ENCODE results near the gene PDLIM5. TPM values are rescaled to one million over a fixed set of nuclear protein-coding genes. Genes with fewer than 3 reads are reported as not detected.

Gene PDLIM5
- total RNA-seq, 4 donors from 2014 or later: 473 to 833 (median 673) TPM

DNA sequence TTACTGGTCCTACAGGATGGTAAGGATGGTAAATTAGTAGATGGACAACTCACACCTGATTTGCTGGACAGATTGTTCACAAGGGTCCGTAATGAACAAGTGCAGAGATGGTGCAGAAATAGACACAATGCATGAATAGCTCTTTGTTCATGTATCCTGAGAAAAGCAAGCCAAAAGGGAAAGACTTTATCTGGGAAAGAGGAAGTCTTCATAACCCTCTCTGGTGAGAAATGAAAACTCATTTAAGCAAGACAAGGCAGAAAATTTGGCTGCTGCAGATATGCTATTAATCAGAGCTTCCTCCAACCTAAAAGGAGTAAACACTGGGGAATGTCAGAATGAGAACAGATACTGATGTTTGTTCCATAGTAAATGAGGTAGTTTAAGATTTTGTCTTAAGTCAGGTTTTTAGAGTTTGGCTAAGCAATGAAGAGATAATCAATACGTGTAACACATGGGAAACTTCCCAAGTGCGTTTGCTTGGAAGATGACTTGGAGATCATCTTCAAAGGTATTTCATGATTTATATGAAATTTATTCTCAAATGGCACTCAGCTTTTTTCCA is 153.6 kb downstream of the PDLIM5 start:
- ATAC-seq (peak in 1 of 2 donors; percentile 1), DNase-seq (no peak)
- Histone ChIP-seq H3K9me3 (no peaks in the 10 kb centered on the region), H3K4me1 (peaks cover 0 to 5% of the 10 kb centered on the region in 2 donors), H3K27ac (no peak overlapping the region), H3K4me3 (no peak overlapping the region), H3K36me3 (no peaks in the 10 kb centered on the region), H3K27me3 (no peaks in the 10 kb centered on the region)
- intact Hi-C loops (cut with DNase I; ENCODE audit: low total_unique reads) (no loop called here), in situ Hi-C loops (cut with MboI; ENCODE audit: low sequenced_read_pairs in 4 of 4) (loop anchor here in 1 of 4 donors (25.0 kb wide), 1 partner anchor 507 kb away; no protein-coding TSS in a partner anchor)
- TF ChIP-seq, protein P1, sequence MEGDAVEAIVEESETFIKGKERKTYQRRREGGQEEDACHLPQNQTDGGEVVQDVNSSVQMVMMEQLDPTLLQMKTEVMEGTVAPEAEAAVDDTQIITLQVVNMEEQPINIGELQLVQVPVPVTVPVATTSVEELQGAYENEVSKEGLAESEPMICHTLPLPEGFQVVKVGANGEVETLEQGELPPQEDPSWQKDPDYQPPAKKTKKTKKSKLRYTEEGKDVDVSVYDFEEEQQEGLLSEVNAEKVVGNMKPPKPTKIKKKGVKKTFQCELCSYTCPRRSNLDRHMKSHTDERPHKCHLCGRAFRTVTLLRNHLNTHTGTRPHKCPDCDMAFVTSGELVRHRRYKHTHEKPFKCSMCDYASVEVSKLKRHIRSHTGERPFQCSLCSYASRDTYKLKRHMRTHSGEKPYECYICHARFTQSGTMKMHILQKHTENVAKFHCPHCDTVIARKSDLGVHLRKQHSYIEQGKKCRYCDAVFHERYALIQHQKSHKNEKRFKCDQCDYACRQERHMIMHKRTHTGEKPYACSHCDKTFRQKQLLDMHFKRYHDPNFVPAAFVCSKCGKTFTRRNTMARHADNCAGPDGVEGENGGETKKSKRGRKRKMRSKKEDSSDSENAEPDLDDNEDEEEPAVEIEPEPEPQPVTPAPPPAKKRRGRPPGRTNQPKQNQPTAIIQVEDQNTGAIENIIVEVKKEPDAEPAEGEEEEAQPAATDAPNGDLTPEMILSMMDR (IDR thresholded peaks at IDR 0.05 in 4 of 5, conservative IDR thresholded peaks at IDR 0.05 in 1 of 5): no peak
- no peak for TF ChIP-seq POLR2A (IDR thresholded peaks at IDR 0.05)

DNA sequence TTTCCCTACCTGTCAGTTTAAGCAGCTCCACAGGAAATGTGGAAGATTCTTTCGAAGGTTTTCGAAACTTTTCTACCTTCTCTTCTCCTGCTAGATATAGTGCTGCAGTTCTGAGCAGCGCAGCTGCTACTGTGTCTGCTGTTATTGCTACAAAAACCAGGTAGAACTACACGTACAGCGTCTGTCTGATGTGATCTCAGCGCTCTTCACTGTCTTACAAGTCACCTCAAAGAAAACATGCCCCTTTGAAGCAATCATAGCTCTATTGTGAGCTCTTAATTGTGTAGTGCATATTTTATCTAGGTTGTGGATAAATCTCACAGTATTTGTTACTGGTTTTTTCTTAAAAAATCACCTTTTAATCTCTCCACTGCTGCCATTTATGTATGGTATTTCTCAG is 158.4 kb downstream of the PDLIM5 start:
- no peak for TF ChIP-seq POLR2A (IDR thresholded peaks at IDR 0.05)
- TF ChIP-seq, protein P1 (IDR thresholded peaks at IDR 0.05 in 4 of 5, conservative IDR thresholded peaks at IDR 0.05 in 1 of 5): no peak
- DNase-seq (no peak), ATAC-seq (no peak)
- H3K36me3 ChIP-seq: no peaks in the 10 kb centered on the region
- no peak overlapping the region for H3K27ac ChIP-seq
- in situ Hi-C loops (cut with MboI; ENCODE audit: low sequenced_read_pairs in 4 of 4) (loop anchor here in 1 of 4 donors (25.0 kb wide), 1 partner anchor 502 kb away; no protein-coding TSS in a partner anchor), intact Hi-C loops (cut with DNase I; ENCODE audit: low total_unique reads) (no loop called here)
- no peaks in the 10 kb centered on the region for H3K9me3 ChIP-seq
- no peak overlapping the region for H3K4me3 ChIP-seq
- H3K27me3 ChIP-seq: no peaks in the 10 kb centered on the region
- H3K4me1 ChIP-seq: no peaks in the 10 kb centered on the region

DNA sequence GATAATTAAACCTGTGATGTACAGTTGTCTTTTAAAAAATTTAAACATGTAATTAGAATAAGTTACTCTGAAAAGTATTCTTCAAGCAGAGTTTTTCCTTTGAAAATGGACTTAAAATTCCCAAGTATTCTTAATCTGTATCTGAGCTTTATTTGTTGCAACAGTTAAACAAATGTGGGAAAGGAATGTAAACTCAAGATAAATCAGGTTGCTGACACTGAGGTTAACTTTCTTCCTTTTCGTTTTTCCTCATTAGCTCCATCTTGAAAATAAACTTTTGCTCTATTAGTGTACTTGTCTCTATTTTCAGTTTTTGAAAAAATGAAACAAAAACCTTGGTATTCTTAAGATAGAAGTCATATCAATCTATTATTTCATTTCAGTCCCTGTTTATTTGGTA is 161.5 kb downstream of the PDLIM5 start:
- intact Hi-C loops (cut with DNase I; ENCODE audit: low total_unique reads) (no loop called here), in situ Hi-C loops (cut with MboI; ENCODE audit: low sequenced_read_pairs in 4 of 4) (loop anchor here in 1 of 4 donors (25.0 kb wide), 1 partner anchor 499 kb away; no protein-coding TSS in a partner anchor)
- Histone ChIP-seq H3K4me3 (no peak overlapping the region), H3K27ac (no peak overlapping the region), H3K4me1 (no peaks in the 10 kb centered on the region), H3K36me3 (peaks cover 0 to 4% of the 10 kb centered on the region in 2 donors), H3K27me3 (no peaks in the 10 kb centered on the region), H3K9me3 (no peaks in the 10 kb centered on the region)
- ATAC-seq (no peak), DNase-seq (no peak)
- TF ChIP-seq, protein P1 (IDR thresholded peaks at IDR 0.05 in 4 of 5, conservative IDR thresholded peaks at IDR 0.05 in 1 of 5): no peak
- no peak for TF ChIP-seq POLR2A (IDR thresholded peaks at IDR 0.05)

DNA sequence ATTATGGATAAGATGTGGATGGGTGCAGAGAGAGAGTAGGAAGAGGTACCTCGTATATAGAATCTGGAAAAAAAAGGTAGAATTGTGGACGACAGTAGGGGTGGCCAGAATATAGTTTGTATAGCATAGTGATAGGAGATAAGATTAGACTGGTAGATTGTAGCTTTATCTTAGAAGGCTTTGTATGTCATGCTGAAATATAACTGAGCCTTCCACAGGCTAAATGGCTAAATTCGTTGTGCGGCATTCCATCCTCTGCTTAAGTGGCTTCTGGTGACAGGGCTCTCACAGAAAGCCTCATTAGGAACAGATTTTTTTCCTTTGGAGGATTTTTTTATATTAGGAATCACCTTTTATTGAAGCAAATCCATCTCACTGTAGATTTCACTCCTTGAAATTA is 163.7 kb downstream of the PDLIM5 start:
- Histone ChIP-seq H3K4me1 (no peaks in the 10 kb centered on the region), H3K27me3 (no peaks in the 10 kb centered on the region), H3K9me3 (no peaks in the 10 kb centered on the region), H3K27ac (no peak overlapping the region), H3K4me3 (no peak overlapping the region), H3K36me3 (peaks cover 0 to 4% of the 10 kb centered on the region in 2 donors)
- intact Hi-C loops (cut with DNase I; ENCODE audit: low total_unique reads) (no loop called here), in situ Hi-C loops (cut with MboI; ENCODE audit: low sequenced_read_pairs in 4 of 4) (loop anchor here in 1 of 4 donors (25.0 kb wide), 1 partner anchor 497 kb away; no protein-coding TSS in a partner anchor)
- TF ChIP-seq, protein P1 (IDR thresholded peaks at IDR 0.05 in 4 of 5, conservative IDR thresholded peaks at IDR 0.05 in 1 of 5): no peak
- TF ChIP-seq POLR2A (IDR thresholded peaks at IDR 0.05): no peak
- no peak for DNase-seq
- ATAC-seq: no peak
